Loucy (cell line): ENCODE results near the gene OAF.

Source experiments
- H2AFZ ChIP-seq: fragments of 200-600 bp; sonication (generic); 2 replicates; pipeline ENCODE4 v1.6.0; 2016; ENCODE audit warnings: antibody characterized with exemption, mild to moderate bottlenecking, low read length, moderate library complexity
- H3F3A ChIP-seq: fragments of 200-600 bp; 2 replicates; pipeline ENCODE4 v1.6.0; 2016; ENCODE audit warnings: antibody characterized with exemption, low read depth, mild to moderate bottlenecking
- H3K27me3 ChIP-seq: fragments of 200-600 bp; sonication (generic); 2 replicates; pipeline ENCODE4 v1.6.1; 2014; ENCODE audit warnings: low read length, mild to moderate bottlenecking; ENCODE audit not compliant: insufficient read depth, poor library complexity, severe bottlenecking
- H3K36me3 ChIP-seq: fragments of 200-600 bp; sonication (generic); 2 replicates; pipeline ENCODE4 v1.6.1; 2016; ENCODE audit warnings: low read length; ENCODE audit not compliant: insufficient read depth
- H3K4me1 ChIP-seq: fragments of 200-600 bp; sonication (generic); 2 replicates; pipeline ENCODE4 v1.5.1; 2014; ENCODE audit warnings: low read length, mild to moderate bottlenecking; ENCODE audit not compliant: insufficient read depth, poor library complexity, severe bottlenecking
- H3K4me2 ChIP-seq: fragments of 200-600 bp; sonication (generic); 2 replicates; pipeline ENCODE4 v1.6.0; 2014; ENCODE audit warnings: antibody characterized with exemption, low read length, low read depth, mild to moderate bottlenecking; ENCODE audit not compliant: poor library complexity, severe bottlenecking
- H3K4me3 ChIP-seq: fragments of 200-600 bp; sonication (generic); 2 replicates; pipeline ENCODE4 v1.5.1; 2014; ENCODE audit warnings: low read length, mild to moderate bottlenecking, mixed read lengths; ENCODE audit not compliant: poor library complexity, severe bottlenecking
- H3K79me2 ChIP-seq: fragments of 200-600 bp; sonication (generic); 2 replicates; pipeline ENCODE4 v1.6.1; 2014; ENCODE audit warnings: low read length; ENCODE audit not compliant: insufficient read depth
- H3K9ac ChIP-seq: fragments of 200-600 bp; sonication (generic); 2 replicates; pipeline ENCODE4 v1.6.0; 2014; ENCODE audit warnings: mild to moderate bottlenecking, low read depth, low read length, moderate library complexity; ENCODE audit not compliant: poor library complexity, severe bottlenecking
- H3K9me2 ChIP-seq: fragments of 200-600 bp; sonication (generic); replicated peaks from 2 replicates; pipeline ENCODE4 v1.6.1; 2016; ENCODE audit warnings: low read depth, low read length, mixed read lengths
- H3K9me3 ChIP-seq: fragments of 200-600 bp; sonication (generic); 2 replicates; pipeline ENCODE4 v1.6.1; 2014; ENCODE audit warnings: mild to moderate bottlenecking, antibody characterized with exemption, low read length, low read depth; ENCODE audit not compliant: insufficient read depth
- H4K20me1 ChIP-seq: fragments of 200-600 bp; sonication (generic); 2 replicates; pipeline ENCODE4 v1.6.0; 2014; ENCODE audit warnings: antibody characterized with exemption, low read length, mild to moderate bottlenecking; ENCODE audit not compliant: insufficient read depth, poor library complexity, severe bottlenecking
- CTCF ChIP-seq: fragments of 200-600 bp; sonication (generic); conservative IDR thresholded peaks from 2 replicates; pipeline ENCODE4 v1.5.1; 2014; ENCODE audit warnings: mild to moderate bottlenecking, antibody characterized with exemption, low read length
- EZH2phosphoT487 ChIP-seq: fragments of 200-600 bp; IDR thresholded peaks from 2 replicates; pipeline ENCODE4 v1.6.1; 2018; ENCODE audit warnings: antibody characterized with exemption, mild to moderate bottlenecking, moderate library complexity, borderline replicate concordance

The OAF gene

GRCh38 chr11:120214581-120214980, 3.7 kb downstream of the OAF start:
- no peak overlapping the region for H3K4me3 ChIP-seq
- no peaks in the 10 kb centered on the region for H4K20me1 ChIP-seq
- no peaks in the 10 kb centered on the region for H3F3A ChIP-seq
- no peak overlapping the region for H3K9ac ChIP-seq
- no peaks in the 10 kb centered on the region for H3K36me3 ChIP-seq
- no peak overlapping the region for H3K4me2 ChIP-seq
- peaks cover 17% of the 10 kb centered on the region for H3K4me1 ChIP-seq
- no peaks in the 10 kb centered on the region for H3K9me3 ChIP-seq
- no peaks in the 10 kb centered on the region for H3K79me2 ChIP-seq
- H2AFZ ChIP-seq = no peak overlapping the region
- H3K9me2 ChIP-seq = no peaks in the 10 kb centered on the region
- no peak for TF ChIP-seq EZH2phosphoT487
- TF ChIP-seq CTCF = no peak
- H3K27me3 ChIP-seq = peaks cover 14% of the 10 kb centered on the region

GRCh38 chr11:120215634-120216033, 4.8 kb downstream of the OAF start:
- Histone ChIP-seq H3K36me3 (no peaks in the 10 kb centered on the region), H3K9me2 (no peaks in the 10 kb centered on the region), H2AFZ (no peak overlapping the region), H3K79me2 (no peaks in the 10 kb centered on the region), H3K4me3 (no peak overlapping the region), H4K20me1 (no peaks in the 10 kb centered on the region), H3F3A (no peaks in the 10 kb centered on the region), H3K9ac (no peak overlapping the region), H3K27me3 (peaks cover 7% of the 10 kb centered on the region), H3K9me3 (no peaks in the 10 kb centered on the region), H3K4me1 (peaks cover 10% of the 10 kb centered on the region), H3K4me2 (no peak overlapping the region)
- TF ChIP-seq EZH2phosphoT487 = no peak
- no peak for TF ChIP-seq CTCF

- no peak for TF ChIP-seq EZH2phosphoT487
- no peak for TF ChIP-seq CTCF
- no peak overlapping the region for H3K4me3 ChIP-seq
- H3K79me2 ChIP-seq = no peaks in the 10 kb centered on the region
- H2AFZ ChIP-seq = no peak overlapping the region
- peaks cover 3% of the 10 kb centered on the region for H3K27me3 ChIP-seq
- H3F3A ChIP-seq = no peaks in the 10 kb centered on the region
- no peak overlapping the region for H3K4me2 ChIP-seq
- no peaks in the 10 kb centered on the region for H3K9me2 ChIP-seq
- H3K9ac ChIP-seq = no peak overlapping the region
- H3K4me1 ChIP-seq = peaks cover 8% of the 10 kb centered on the region
- no peaks in the 10 kb centered on the region for H3K9me3 ChIP-seq
- H3K36me3 ChIP-seq = no peaks in the 10 kb centered on the region
- H4K20me1 ChIP-seq = no peaks in the 10 kb centered on the region
Observed at GRCh38 chr11:120216426-120217102, 5.7 kb downstream of the OAF start.
